ENCODE measurements around the gene PSMD1. TPM values are rescaled to one million over a fixed set of nuclear protein-coding genes. Genes with fewer than 3 reads are reported as not detected.
A peak's percentile ranks its signal among the peaks of the same experiment; 100 is the strongest.

The PSMD1 gene
- total and polyA plus RNA-seq, 2 experiments from 2014 or later, result 102 to 106 TPM

- Histone ChIP-seq H4K20me1 (ENCODE audit: insufficient read depth) (no peaks in the 10 kb centered on the region), H3K79me2 (ENCODE audit: insufficient read depth) (no peaks in the 10 kb centered on the region), H3K4me2 (ENCODE audit: unreplicated experiment) (no peak overlapping the region), H3K36me3 (ENCODE audit: low read depth) (no peaks in the 10 kb centered on the region), H3K9ac (no peak overlapping the region), H3K4me3 (no peak overlapping the region), H3K9me2 (ENCODE audit: insufficient read depth) (no peaks in the 10 kb centered on the region), H2AFZ (no peak overlapping the region), H3K9me3 (ENCODE audit: low read depth) (no peaks in the 10 kb centered on the region), H3F3A (ENCODE audit: insufficient read depth) (no peaks in the 10 kb centered on the region), H3K27me3 (replicated peaks; ENCODE audit: insufficient read depth) (peaks cover 38% of the 10 kb centered on the region), H3K4me1 (ENCODE audit: insufficient read depth) (no peaks in the 10 kb centered on the region), H3K27ac (no peak overlapping the region)
- 28 to 30% methylated on average over 10 to 11 of the region's 11 CpGs for WGBS, 2 experiments (ENCODE audit: low coverage in 1 of 2, low lambda C conversion rate in 2 of 2, missing lambda C conversion rate in 2 of 2)
- in situ Hi-C loops (cut with MboI), result no loop called here
- DNase-seq, result no peak
- no peak for TF ChIP-seq EZH2 (IDR thresholded peaks at IDR 0.05; ENCODE audit: insufficient read depth, poor library complexity, severe bottlenecking)
- TF ChIP-seq EZH2phosphoT487 (IDR thresholded peaks at IDR 0.05; ENCODE audit: insufficient read depth, low read depth), result no peak
These were observed 23.2 kb upstream of the PSMD1 start for GRCh38 chr2:231033147-231034132.

- no peak overlapping the region for H3K27ac ChIP-seq
- no peaks in the 10 kb centered on the region for H3K79me2 ChIP-seq (ENCODE audit: insufficient read depth)
- no peaks in the 10 kb centered on the region for H3K9me2 ChIP-seq (ENCODE audit: insufficient read depth)
- no peak for DNase-seq
- H3K4me2 ChIP-seq (ENCODE audit: unreplicated experiment), result no peak overlapping the region
- in situ Hi-C loops (cut with MboI), result no loop called here
- no peaks in the 10 kb centered on the region for H3K9me3 ChIP-seq (ENCODE audit: low read depth)
- H2AFZ ChIP-seq, result no peak overlapping the region
- peaks cover 48% of the 10 kb centered on the region for H3K27me3 ChIP-seq (replicated peaks; ENCODE audit: insufficient read depth)
- no peaks in the 10 kb centered on the region for H4K20me1 ChIP-seq (ENCODE audit: insufficient read depth)
- H3K4me1 ChIP-seq (ENCODE audit: insufficient read depth), result no peaks in the 10 kb centered on the region
- WGBS, 2 experiments (ENCODE audit: low coverage in 1 of 2, low lambda C conversion rate in 2 of 2, missing lambda C conversion rate in 2 of 2), result 33 to 66% methylated on average over 4 of the region's 4 CpGs
- no peak for TF ChIP-seq EZH2phosphoT487 (IDR thresholded peaks at IDR 0.05; ENCODE audit: insufficient read depth, low read depth)
- no peak for TF ChIP-seq EZH2 (IDR thresholded peaks at IDR 0.05; ENCODE audit: insufficient read depth, poor library complexity, severe bottlenecking)
- no peak overlapping the region for H3K9ac ChIP-seq
- no peak overlapping the region for H3K4me3 ChIP-seq
- no peaks in the 10 kb centered on the region for H3F3A ChIP-seq (ENCODE audit: insufficient read depth)
- H3K36me3 ChIP-seq (ENCODE audit: low read depth), result no peaks in the 10 kb centered on the region
These were observed 22.3 kb upstream of the PSMD1 start for GRCh38 chr2:231034291-231034882.

DNA sequence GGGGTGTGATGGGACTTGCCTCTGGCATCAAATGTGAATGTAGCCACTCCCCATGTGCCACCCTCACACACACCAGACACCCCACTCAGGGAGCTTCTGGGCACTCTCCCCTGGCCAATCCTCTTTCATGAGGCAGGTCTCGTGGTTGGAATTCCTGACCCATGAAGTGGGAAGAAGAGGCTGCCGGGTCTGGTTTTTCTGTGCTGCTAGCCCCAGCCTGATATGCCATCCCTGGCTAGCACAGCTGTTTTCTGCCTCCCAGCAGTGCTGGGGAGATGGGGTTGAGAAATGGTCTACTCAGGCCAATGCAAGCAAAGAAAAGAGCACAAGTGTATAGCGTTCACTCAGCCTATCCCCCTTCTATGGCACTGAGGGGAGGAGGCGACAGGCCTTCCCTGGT is 20.5 kb upstream of the PSMD1 start:
- Histone ChIP-seq H3K36me3 (ENCODE audit: low read depth) (no peaks in the 10 kb centered on the region), H3K9me2 (ENCODE audit: insufficient read depth) (no peaks in the 10 kb centered on the region), H3K4me3 (no peak overlapping the region), H3K27ac (no peak overlapping the region), H3F3A (ENCODE audit: insufficient read depth) (no peaks in the 10 kb centered on the region), H3K9me3 (ENCODE audit: low read depth) (no peaks in the 10 kb centered on the region), H3K4me2 (ENCODE audit: unreplicated experiment) (no peak overlapping the region), H3K9ac (no peak overlapping the region), H3K79me2 (ENCODE audit: insufficient read depth) (no peaks in the 10 kb centered on the region), H2AFZ (no peak overlapping the region), H3K27me3 (replicated peaks; ENCODE audit: insufficient read depth) (peaks cover 60% of the 10 kb centered on the region), H4K20me1 (ENCODE audit: insufficient read depth) (no peaks in the 10 kb centered on the region), H3K4me1 (ENCODE audit: insufficient read depth) (no peaks in the 10 kb centered on the region)
- WGBS, 2 experiments (ENCODE audit: low coverage in 1 of 2, low lambda C conversion rate in 2 of 2, missing lambda C conversion rate in 2 of 2), result 21 to 25% methylated on average over 4 of the region's 4 CpGs
- DNase-seq, result no peak
- in situ Hi-C loops (cut with MboI), result no loop called here
- TF ChIP-seq EZH2phosphoT487 (IDR thresholded peaks at IDR 0.05; ENCODE audit: insufficient read depth, low read depth) (no peak), EZH2 (IDR thresholded peaks at IDR 0.05; ENCODE audit: insufficient read depth, poor library complexity, severe bottlenecking) (no peak)

DNA sequence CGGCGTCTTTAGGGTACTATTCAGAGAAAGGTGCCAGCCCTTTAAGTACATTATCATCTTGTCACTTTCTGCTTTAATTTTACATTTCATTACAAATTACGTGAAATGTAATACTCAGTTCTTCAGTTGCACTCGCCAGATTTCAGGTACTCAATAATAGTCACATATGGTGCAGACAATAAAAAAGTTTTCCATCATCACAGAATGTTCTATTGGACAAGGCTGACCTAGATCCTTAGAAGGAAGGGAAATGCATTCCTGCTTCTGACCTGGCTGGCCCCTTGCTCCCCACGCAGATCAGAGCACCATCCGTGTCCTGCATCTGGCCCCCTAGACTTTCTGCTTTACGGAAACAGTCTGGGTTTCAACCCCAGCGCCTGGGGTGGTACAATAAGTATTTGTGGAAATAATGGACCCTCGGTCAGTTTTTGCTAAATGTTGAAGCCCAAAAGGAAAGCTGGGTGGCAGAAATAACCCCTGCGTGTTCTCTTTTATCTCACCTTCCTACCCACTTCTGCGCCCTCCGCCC is 20.0 kb upstream of the PSMD1 start:
- H3K9me3 ChIP-seq (ENCODE audit: low read depth), result no peaks in the 10 kb centered on the region
- no peaks in the 10 kb centered on the region for H4K20me1 ChIP-seq (ENCODE audit: insufficient read depth)
- no peaks in the 10 kb centered on the region for H3K9me2 ChIP-seq (ENCODE audit: insufficient read depth)
- no peak overlapping the region for H3K4me2 ChIP-seq (ENCODE audit: unreplicated experiment)
- no peak overlapping the region for H3K4me3 ChIP-seq
- peaks cover 59% of the 10 kb centered on the region for H3K27me3 ChIP-seq (replicated peaks; ENCODE audit: insufficient read depth)
- H3K4me1 ChIP-seq (ENCODE audit: insufficient read depth), result no peaks in the 10 kb centered on the region
- H3K9ac ChIP-seq, result no peak overlapping the region
- in situ Hi-C loops (cut with MboI), result no loop called here
- H3K79me2 ChIP-seq (ENCODE audit: insufficient read depth), result no peaks in the 10 kb centered on the region
- no peaks in the 10 kb centered on the region for H3F3A ChIP-seq (ENCODE audit: insufficient read depth)
- H3K36me3 ChIP-seq (ENCODE audit: low read depth), result no peaks in the 10 kb centered on the region
- peak; percentile 47 for TF ChIP-seq EZH2 (IDR thresholded peaks at IDR 0.05; ENCODE audit: insufficient read depth, poor library complexity, severe bottlenecking)
- no peak for TF ChIP-seq EZH2phosphoT487 (IDR thresholded peaks at IDR 0.05; ENCODE audit: insufficient read depth, low read depth)
- WGBS, 2 experiments (ENCODE audit: low coverage in 1 of 2, low lambda C conversion rate in 2 of 2, missing lambda C conversion rate in 2 of 2), result 42 to 50% methylated on average over 10 to 12 of the region's 12 CpGs
- H2AFZ ChIP-seq, result no peak overlapping the region
- no peak overlapping the region for H3K27ac ChIP-seq
- DNase-seq, result no peak

Measured in GM23248 (cell line).